ENCODE results near the gene RAD51B. TPM values are rescaled to one million over a fixed set of nuclear protein-coding genes. Genes with fewer than 3 reads are reported as not detected.

RAD51B gene
- total and polyA plus RNA-seq, 4 experiments from 2014 or later = 22.0 to 35.7 (median 31.4) TPM

DNA sequence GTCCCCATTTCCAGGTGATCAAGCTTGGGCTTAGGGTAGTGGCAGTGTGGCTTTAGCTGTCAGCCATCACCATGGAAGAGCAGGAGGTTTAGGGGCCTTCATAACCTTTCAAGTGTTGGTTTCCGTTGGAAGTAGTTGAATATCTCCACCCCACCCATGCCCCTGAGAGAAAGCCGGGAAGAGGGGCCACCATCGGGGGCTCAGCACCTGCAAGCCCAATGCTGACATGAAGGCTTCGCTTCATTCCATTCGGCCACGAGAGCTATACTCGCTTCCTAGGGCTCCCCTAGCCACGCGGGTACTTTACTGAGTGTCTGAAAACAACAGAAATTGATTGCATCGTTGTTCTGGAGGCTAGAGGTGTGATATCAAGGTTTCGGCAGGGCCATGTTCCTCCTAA, 738.5 kb downstream of the RAD51B start:
- intact Hi-C loops (cut with micrococcal nuclease) = no loop called here

DNA sequence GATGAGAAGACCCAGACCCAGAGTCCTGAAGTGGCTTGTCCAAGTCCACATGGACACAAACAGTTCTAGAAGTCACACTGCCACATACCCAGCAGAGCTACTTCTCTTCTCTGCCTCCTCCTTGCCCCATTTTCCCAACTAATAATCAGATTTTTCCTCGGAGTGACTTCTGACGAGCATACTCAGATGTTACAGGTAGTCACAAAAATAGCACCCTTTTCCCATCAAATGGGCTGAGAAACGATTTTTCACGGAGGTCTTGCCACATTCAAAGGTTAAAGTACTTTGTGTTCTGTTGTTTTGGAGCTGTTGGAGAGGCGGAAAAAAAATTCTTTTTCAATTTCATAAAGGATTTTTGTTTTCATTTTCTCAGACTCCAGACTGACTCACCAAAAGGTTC, 740.4 kb downstream of the RAD51B start:
- no peak for DNase-seq
- Histone ChIP-seq H3K36me3 (ENCODE audit: insufficient read depth, low read length) (no peaks in the 10 kb centered on the region), H3K27me3 (ENCODE audit: insufficient read depth, low read length) (no peaks in the 10 kb centered on the region), H3K27ac (ENCODE audit: low read depth, low read length) (no peak overlapping the region), H3K9me3 (ENCODE audit: control insufficient read depth in 1 of 2, low read length in 2 of 2) (no peaks in the 10 kb centered on the region), H3K4me1 (ENCODE audit: insufficient read depth, low read length) (peaks cover 7% of the 10 kb centered on the region), H3K4me3 (ENCODE audit: low read length in 2 of 2) (no peak overlapping the region)
- Mint-ChIP-seq H3K4me3 (no peak overlapping the region), H3K27ac (no peak overlapping the region), H3K4me1 (peaks cover 3 to 38% (median 14%) of the 10 kb centered on the region in 4 donors), H3K36me3 (no peaks in the 10 kb centered on the region), H3K9me3 (peaks cover 0 to 3% (median 0%) of the 10 kb centered on the region in 8 donors), H3K27me3 (no peaks in the 10 kb centered on the region)
- ChIA-PET POLR2A (ENCODE audit: partially characterized antibody) (interaction anchor here (0.6 kb wide), 1 partner anchor 229 kb away, joined by 3 read pairs; no protein-coding TSS in a partner anchor), CTCF (ENCODE audit: partially characterized antibody) (no interaction called here)
- intact Hi-C loops (cut with micrococcal nuclease) = no loop called here

More for the DNA sequence above, 738.5 kb downstream of the RAD51B start:
- Mint-ChIP-seq H3K27me3 (no peaks in the 10 kb centered on the region), H3K9me3 (peaks cover 0 to 3% (median 0%) of the 10 kb centered on the region in 8 donors), H3K4me1 (peaks cover 4 to 23% (median 9%) of the 10 kb centered on the region in 4 donors), H3K4me3 (no peak overlapping the region), H3K36me3 (no peaks in the 10 kb centered on the region), H3K27ac (no peak overlapping the region)
- Histone ChIP-seq H3K27ac (ENCODE audit: low read depth, low read length) (no peak overlapping the region), H3K4me3 (ENCODE audit: low read length in 2 of 2) (no peak overlapping the region), H3K36me3 (ENCODE audit: insufficient read depth, low read length) (no peaks in the 10 kb centered on the region), H3K4me1 (ENCODE audit: insufficient read depth, low read length) (no peaks in the 10 kb centered on the region), H3K9me3 (ENCODE audit: control insufficient read depth in 1 of 2, low read length in 2 of 2) (no peaks in the 10 kb centered on the region), H3K27me3 (ENCODE audit: insufficient read depth, low read length) (no peaks in the 10 kb centered on the region)
- CTCF ChIA-PET (ENCODE audit: partially characterized antibody) = no interaction called here
- POLR2A ChIA-PET (ENCODE audit: partially characterized antibody) = no interaction called here
- no peak for DNase-seq

DNA sequence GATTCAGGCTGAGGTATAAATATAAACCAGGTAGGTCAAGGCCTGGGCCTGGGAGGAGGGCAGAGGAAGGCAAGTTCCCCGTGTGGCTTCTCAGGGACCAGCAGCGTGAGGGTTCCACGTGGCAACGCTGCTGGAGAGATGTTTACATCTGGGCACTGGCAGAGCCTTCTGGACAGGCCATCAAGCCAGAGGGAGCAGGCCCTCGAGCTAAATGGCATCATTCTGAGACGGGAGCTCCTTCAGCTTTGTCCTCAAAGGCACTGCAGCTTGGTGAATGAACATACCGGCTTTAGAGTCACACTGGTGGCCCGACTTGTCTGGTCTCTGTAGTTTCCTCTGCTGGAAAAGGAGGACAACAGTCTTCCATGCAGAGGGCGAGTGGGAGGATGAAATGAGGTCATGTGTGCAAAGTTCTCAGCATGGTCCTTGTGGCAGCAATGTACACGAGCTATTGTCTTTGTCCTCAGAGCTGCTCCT, 742.0 kb downstream of the RAD51B start:
- Histone ChIP-seq H3K4me1 (ENCODE audit: insufficient read depth, low read length) (peaks cover 17% of the 10 kb centered on the region), H3K27ac (ENCODE audit: low read depth, low read length) (no peak overlapping the region), H3K4me3 (ENCODE audit: low read length in 2 of 2) (no peak overlapping the region), H3K9me3 (ENCODE audit: control insufficient read depth in 1 of 2, low read length in 2 of 2) (no peaks in the 10 kb centered on the region), H3K27me3 (ENCODE audit: insufficient read depth, low read length) (no peaks in the 10 kb centered on the region), H3K36me3 (ENCODE audit: insufficient read depth, low read length) (no peaks in the 10 kb centered on the region)
- H3K9me3 Mint-ChIP-seq = peaks cover 0 to 3% (median 0%) of the 10 kb centered on the region in 8 donors
- ChIA-PET POLR2A (ENCODE audit: partially characterized antibody) (no interaction called here), CTCF (ENCODE audit: partially characterized antibody) (no interaction called here)
- no peaks in the 10 kb centered on the region for H3K27me3 Mint-ChIP-seq
- peaks cover 15 to 51% (median 26%) of the 10 kb centered on the region in 4 donors for H3K4me1 Mint-ChIP-seq
- H3K36me3 Mint-ChIP-seq = no peaks in the 10 kb centered on the region
- no peak for DNase-seq
- peak overlapping the region in 2 of 7 donors; percentile 6 to 24 for H3K27ac Mint-ChIP-seq
- H3K4me3 Mint-ChIP-seq = no peak overlapping the region
- intact Hi-C loops (cut with micrococcal nuclease) = no loop called here

DNA sequence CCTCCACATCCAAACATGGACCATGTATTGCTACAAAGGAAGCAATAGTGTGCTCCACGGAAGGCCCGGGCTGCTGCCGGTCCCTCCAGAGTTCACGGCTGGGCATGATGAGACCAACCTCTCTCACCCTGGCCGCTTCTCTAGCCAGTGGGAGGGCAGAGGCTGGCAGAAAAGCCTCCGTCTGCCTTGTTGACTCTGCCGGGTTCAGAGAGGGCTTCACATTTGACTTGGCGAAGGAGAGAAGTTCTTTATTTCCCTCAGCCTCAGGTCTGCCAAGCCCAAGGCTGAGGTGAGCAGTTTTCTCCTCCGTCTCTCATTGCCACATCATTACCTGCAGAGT, 743.3 kb downstream of the RAD51B start:
- Histone ChIP-seq H3K4me1 (ENCODE audit: insufficient read depth, low read length) (peaks cover 17% of the 10 kb centered on the region), H3K27me3 (ENCODE audit: insufficient read depth, low read length) (no peaks in the 10 kb centered on the region), H3K36me3 (ENCODE audit: insufficient read depth, low read length) (no peaks in the 10 kb centered on the region), H3K27ac (ENCODE audit: low read depth, low read length) (no peak overlapping the region), H3K9me3 (ENCODE audit: control insufficient read depth in 1 of 2, low read length in 2 of 2) (no peaks in the 10 kb centered on the region), H3K4me3 (ENCODE audit: low read length in 2 of 2) (no peak overlapping the region)
- Mint-ChIP-seq H3K4me3 (no peak overlapping the region), H3K27me3 (no peaks in the 10 kb centered on the region), H3K9me3 (peaks cover 0 to 3% (median 0%) of the 10 kb centered on the region in 8 donors), H3K36me3 (peaks cover 0 to 5% of the 10 kb centered on the region in 2 donors), H3K4me1 (peaks cover 16 to 51% (median 26%) of the 10 kb centered on the region in 4 donors), H3K27ac (peak overlapping the region in 1 of 7 donors; percentile 49)
- CTCF ChIA-PET (ENCODE audit: partially characterized antibody) = no interaction called here
- POLR2A ChIA-PET (ENCODE audit: partially characterized antibody) = no interaction called here
- intact Hi-C loops (cut with micrococcal nuclease) = no loop called here
- DNase-seq = no peak

DNA sequence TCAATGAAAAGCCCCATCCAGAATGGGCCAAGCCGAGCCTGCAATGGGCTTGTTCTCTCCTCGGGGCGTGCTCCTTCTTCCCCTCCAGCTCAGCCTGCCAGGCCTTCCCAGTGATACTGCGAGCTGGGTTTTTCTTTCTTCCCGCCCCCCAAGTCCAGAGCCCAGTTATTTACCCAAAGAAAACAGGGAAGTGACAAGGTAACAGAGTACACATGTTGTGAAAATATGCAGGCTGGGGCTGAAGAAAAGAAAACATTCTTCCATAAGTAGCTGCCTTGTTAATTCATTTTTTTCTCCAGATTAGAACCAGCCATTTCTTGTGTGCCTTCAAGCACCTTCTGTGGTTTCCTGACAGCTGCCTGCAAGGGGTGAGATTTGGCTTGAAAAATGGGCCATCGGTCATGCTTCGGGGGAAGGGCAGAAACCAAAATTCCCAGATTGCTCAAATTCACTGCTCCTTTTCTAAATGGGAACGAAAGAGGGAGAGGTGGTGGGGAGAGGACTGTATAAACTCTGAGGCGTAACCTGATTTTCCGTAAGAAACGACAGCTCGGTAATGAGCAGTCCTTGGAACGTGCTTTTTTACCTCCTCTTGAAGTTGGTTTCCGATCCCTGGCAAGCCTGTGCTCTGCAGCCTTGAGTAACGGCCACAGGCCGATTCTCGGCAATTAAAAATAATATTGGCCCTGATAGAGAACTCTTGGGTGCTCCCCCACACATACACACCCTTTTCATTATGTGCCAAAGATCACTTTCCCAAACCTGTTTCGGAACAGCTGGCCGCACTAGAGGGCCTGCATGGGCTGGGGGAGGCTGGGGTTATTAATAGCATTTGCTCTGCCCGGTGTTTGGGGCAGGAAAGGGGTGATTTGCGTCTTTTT, 743.9 kb downstream of the RAD51B start:
- H3K4me3 ChIP-seq (ENCODE audit: low read length in 2 of 2) = no peak overlapping the region
- Mint-ChIP-seq H3K27ac (peak overlapping the region in 1 of 7 donors; percentile 49), H3K4me3 (no peak overlapping the region), H3K9me3 (peaks cover 0 to 2% (median 0%) of the 10 kb centered on the region in 8 donors), H3K4me1 (peaks cover 16 to 51% (median 27%) of the 10 kb centered on the region in 4 donors), H3K27me3 (no peaks in the 10 kb centered on the region), H3K36me3 (peaks cover 0 to 8% of the 10 kb centered on the region in 2 donors)
- no peaks in the 10 kb centered on the region for H3K27me3 ChIP-seq (ENCODE audit: insufficient read depth, low read length)
- peaks cover 17% of the 10 kb centered on the region for H3K4me1 ChIP-seq (ENCODE audit: insufficient read depth, low read length)
- no peaks in the 10 kb centered on the region for H3K36me3 ChIP-seq (ENCODE audit: insufficient read depth, low read length)
- ChIA-PET CTCF (ENCODE audit: partially characterized antibody) (no interaction called here), POLR2A (ENCODE audit: partially characterized antibody) (interaction anchor here (2.4 kb wide), 1 partner anchor 226 kb away, joined by 10 read pairs; no protein-coding TSS in a partner anchor)
- no peak for DNase-seq
- no peak overlapping the region for H3K27ac ChIP-seq (ENCODE audit: low read depth, low read length)
- intact Hi-C loops (cut with micrococcal nuclease) = no loop called here
- H3K9me3 ChIP-seq (ENCODE audit: control insufficient read depth in 1 of 2, low read length in 2 of 2) = no peaks in the 10 kb centered on the region

DNA sequence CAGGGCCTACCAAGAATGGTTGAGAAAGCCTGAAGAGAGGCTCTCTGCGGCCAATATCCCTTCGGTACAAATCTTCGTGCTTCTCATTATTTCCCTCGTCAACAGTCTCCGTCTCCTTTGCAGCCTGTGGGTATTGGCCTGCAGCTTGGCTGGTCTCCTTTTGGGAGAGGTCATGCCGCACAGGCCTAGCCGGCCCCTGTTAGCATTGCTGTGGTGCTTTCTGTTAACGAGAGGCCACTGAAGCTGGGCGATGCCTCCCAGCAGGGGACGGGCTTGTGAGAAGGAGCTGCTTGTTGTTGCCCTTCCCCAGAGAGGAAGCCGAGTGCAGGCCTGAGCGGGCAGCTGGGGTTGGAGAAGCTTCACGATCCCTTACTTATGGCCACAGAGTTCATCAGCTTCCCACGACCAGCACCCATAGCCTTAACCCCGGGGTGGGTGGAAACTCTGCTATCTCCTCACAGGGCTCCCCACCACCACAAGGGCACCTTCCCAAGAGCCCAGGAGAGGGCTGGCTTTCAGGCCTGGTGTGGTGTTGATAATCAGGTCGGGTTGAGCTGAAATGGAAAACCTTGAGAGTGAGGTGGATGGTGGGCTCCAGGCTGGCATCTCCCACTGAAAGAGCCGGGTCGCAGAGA, 744.7 kb downstream of the RAD51B start:
- peak overlapping the region in 2 of 7 donors; percentile 42 to 78 for H3K27ac Mint-ChIP-seq
- H3K4me3 Mint-ChIP-seq = no peak overlapping the region
- no peak overlapping the region for H3K27ac ChIP-seq (ENCODE audit: low read depth, low read length)
- ChIA-PET CTCF (ENCODE audit: partially characterized antibody) (interaction anchor here (1.3 kb wide), 1 partner anchor 224 kb away, joined by 4 read pairs; no protein-coding TSS in a partner anchor), POLR2A (ENCODE audit: partially characterized antibody) (interaction anchor here (0.7 to 2.4 kb wide), 3 partner anchors 162 to 225 kb away, joined by 3 to 10 read pairs (median 4); no protein-coding TSS in a partner anchor)
- peaks cover 0 to 8% of the 10 kb centered on the region in 2 donors for H3K36me3 Mint-ChIP-seq
- intact Hi-C loops (cut with micrococcal nuclease) = no loop called here
- H3K27me3 Mint-ChIP-seq = no peaks in the 10 kb centered on the region
- no peaks in the 10 kb centered on the region for H3K36me3 ChIP-seq (ENCODE audit: insufficient read depth, low read length)
- H3K9me3 ChIP-seq (ENCODE audit: control insufficient read depth in 1 of 2, low read length in 2 of 2) = no peaks in the 10 kb centered on the region
- no peak overlapping the region for H3K4me3 ChIP-seq (ENCODE audit: low read length in 2 of 2)
- H3K27me3 ChIP-seq (ENCODE audit: insufficient read depth, low read length) = no peaks in the 10 kb centered on the region
- no peak for DNase-seq
- peaks cover 0 to 2% (median 0%) of the 10 kb centered on the region in 8 donors for H3K9me3 Mint-ChIP-seq
- H3K4me1 Mint-ChIP-seq = peaks cover 16 to 51% (median 27%) of the 10 kb centered on the region in 4 donors
- H3K4me1 ChIP-seq (ENCODE audit: insufficient read depth, low read length) = peaks cover 17% of the 10 kb centered on the region

Measured in CD4-positive, alpha-beta memory T cell (primary cell).